Stimulated activated CD4-positive, alpha-beta T cell treated with anti-CD3 and anti-CD28 coated beads, Interleukin-15, amount 100 ng/mL, for 24 hours (primary cell): ENCODE results near the gene TUBA8.
"Not testable (repeated sequence)": the region's sequence is repeated elsewhere in the genome, so short reads cannot be mapped to it uniquely, and the experiment has no call there.

ENCODE experiments used
- DNase-seq: peaks from one replicate; pipeline ENCODE4 v3.0.0-alpha.2; 2020

TUBA8 gene

DNA sequence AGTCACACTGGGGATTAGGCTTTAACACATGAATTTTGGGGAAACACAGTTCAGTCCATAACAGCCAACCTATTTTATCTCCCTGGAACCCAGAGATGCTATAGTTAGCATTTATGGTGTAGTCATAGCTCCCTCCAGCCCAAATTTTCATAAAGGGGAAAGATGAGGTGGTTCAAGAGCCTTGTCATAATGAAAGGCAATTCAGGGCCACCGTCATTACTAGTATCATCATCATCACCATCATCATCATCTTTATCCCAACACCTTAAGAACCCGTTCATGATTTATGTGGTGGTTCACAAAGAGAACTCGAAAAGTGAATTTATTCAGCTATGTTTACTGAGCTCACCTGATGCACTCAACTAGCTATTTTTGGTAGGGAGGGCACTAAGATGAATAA, 2.4 kb upstream of the TUBA8 start:
- DNase-seq: no peak

DNA sequence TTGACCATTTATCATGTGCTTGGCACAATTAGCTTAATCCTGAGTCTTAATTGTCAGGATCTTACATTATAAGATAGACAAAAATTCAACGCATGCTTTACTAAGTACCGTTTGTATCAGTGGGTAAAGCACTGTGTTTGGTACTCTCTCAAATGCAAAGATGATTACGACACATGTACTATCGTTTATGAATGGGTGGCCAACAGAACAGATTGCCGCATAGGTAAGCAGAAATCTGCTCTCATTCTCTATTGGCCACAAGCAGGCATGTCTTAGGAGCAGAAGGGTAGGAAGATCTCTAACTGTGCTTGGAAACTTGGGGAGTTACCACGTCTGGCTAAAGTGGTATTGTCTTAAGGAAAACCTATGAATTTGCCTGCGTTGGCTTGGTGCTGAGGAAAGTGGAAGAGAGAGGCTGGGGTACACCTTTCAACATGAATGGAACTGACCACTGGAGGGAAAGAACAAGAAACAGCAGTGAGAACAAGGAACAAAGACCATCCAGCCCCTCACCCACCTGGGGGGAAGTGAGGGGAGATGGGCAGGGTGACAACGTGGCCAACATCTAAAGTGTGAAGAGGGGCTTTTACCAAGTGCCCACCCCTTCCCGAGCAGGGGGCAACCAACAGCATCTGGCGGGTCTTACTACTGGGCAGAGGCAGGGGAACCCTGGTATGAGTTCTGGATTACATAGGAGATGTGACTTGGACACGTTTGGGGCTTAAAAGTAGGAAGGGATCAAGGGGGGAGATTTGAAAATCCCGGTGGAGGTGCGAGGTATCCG, 1.0 kb upstream of the TUBA8 start:
- no peak for DNase-seq

DNA sequence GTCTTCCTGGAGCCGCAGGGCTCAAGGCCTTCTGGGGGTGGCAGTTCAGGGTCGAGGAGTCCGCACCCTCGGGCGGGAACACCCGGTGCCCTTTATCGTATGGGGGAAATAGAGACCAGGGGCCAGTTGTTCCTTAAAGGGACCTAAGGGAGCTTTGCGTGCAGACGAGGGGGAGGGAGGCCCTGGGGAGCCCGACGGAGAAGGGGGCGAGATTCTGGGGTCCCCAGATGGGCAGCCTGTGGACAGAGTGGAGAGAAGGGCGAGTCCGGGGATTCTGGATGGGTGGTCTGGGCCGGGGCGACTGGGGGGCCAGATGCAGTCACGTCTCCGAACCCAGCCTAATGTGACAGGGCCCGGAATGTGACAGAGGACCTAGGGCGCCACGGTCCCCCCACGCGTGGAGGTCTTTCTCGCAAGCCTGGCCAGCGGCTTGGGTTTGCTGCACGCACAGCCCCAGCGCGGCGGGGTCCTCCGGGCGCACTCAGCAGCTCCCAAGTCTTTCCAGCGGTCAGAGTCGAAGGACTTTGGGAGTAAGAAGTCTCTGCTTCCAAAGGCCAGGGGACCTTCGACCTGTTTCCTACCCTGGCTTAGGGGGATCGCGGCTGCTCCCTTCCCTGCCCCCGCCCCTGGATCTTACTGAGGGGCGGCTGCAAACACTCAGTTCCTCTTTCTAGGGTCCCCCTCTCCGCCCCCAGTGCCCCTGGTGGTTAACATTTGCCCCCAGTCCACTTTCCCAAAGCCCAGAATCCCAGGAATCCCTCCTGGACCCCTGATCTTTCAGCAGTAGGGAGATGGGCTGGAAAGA, 547 bp downstream of the TUBA8 start:
- DNase-seq: no peak

DNA sequence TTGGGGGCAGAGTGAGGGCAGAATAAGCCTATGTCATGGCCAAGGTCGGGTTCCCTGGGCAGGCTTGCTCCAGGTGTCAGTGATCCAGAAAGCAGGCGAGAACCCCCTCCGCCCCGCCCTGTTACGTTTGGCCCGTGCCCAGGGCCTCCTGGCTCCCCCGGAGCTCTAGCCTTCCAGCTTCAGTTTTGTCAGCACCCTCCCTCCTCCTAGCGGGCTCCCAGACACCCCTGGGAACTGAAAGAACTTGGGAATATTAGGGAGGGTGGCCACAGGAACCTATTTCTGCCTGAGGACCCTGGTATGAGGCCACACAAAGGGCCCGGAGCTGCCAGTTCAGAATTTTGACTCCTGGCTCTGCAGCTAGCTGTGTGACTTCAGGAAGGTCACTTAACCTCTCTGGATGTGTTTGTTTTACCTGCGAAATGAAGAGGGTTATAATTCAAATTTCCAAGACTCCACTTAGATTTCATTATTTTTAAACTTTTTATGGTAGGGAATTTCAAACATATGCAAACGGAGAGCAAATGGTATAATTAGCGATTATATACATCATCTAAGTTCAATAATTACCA, 1.2 kb downstream of the TUBA8 start:
- no peak for DNase-seq

DNA sequence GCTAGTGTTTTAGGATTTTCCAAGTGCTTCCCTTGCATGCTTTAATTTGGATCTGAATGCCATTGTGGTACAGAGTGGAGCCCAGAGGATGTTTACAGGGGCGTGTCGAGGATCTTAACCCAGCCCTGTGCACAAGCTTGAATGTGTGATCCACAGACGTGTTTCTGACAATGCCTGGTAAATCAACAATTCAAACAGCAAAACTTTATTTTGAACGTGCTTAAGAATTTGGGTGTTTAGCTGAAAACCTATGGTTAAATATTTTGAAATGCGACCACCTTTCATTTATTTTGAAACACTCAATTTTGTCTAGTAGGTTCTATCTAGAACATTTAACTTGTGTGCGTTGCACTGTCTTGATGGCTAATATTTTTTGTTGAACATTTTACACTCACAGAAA, 1.8 kb downstream of the TUBA8 start:
- no peak for DNase-seq

DNA sequence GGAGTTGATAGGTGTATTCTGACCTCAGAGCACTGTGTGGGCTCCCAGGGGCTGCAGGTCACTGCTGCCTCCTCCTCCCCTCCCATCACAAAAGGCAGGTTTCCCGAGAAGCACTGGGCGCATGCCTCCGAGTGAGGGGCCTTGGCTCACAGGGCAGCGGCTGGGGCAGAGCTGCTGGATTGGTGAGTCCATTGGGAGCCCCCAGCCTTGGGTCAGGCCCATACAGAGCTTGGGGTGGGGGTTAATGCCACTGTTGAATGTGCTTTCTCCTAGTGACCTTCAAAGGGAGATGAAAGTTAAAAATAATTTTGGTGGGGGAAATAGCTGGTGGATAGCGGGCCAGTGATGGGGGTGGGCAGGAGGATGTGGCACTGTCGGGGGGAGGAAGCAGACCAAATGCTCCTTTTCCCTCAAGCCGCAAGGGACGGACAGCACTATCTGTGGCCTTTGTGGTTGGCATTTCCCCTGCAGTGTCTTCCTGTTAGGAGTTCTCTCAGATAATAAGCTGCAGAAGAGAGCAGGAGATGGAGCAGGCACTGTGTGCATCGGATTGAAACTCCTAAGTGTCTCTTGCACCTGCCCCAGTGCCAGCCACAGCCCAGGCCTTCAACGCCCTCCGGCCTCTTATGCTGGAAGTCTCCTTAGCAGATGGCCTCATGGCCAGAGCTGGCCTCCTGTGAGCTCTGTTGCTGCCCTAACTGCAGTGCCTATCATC, 3.2 kb downstream of the TUBA8 start:
- no peak for DNase-seq

DNA sequence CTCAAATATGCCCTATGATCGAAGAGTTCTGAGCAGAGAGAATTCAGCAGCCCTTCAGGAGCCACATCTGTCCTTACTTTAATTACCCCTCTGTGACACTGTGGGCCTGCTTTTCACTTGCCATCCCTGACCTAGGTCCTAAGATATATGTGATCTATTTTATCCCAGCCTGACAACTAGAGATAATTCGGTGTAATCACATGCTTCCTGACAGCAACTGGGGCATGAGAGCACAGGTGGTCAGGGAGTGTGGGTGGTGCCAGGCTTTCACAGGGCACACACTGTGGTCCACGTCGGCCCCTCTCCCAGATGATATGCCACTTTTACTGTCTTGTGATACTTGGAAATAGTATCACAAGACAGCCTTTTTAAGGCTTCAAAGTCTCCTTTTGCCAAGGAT, 3.9 kb downstream of the TUBA8 start:
- no peak for DNase-seq

DNA sequence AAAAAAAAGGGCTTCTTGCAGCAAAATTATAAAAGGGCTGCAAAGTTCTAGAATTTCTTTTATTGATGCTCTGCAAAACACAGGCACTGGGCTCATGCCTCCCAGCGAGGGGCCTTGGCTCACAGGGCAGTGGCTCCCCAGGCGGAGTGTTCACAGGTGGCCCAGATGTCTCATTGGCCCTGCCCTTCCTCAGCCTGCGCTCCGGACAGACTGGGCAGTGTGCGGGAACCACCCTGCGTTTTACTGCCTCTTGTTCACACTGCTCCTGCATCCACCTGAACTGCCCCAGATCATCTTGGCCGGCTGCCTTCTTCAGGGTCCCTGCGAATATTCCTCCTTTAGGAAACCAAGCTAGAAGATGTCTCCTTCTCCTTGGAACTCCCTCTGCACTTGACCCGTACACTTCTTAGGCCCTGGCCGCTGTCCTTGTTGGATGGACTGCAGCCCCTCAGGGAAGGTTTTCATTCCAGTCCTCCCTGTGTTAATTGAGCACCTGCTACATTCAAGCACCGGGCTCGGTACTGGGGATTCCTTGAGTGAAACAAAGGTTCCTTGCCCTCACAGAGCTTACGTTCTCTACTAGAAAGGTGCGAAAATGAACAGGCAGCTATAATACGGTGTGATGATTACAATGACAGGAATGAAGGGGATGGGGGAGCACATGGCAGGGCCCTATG, 4.5 kb downstream of the TUBA8 start:
- DNase-seq: no peak

DNA sequence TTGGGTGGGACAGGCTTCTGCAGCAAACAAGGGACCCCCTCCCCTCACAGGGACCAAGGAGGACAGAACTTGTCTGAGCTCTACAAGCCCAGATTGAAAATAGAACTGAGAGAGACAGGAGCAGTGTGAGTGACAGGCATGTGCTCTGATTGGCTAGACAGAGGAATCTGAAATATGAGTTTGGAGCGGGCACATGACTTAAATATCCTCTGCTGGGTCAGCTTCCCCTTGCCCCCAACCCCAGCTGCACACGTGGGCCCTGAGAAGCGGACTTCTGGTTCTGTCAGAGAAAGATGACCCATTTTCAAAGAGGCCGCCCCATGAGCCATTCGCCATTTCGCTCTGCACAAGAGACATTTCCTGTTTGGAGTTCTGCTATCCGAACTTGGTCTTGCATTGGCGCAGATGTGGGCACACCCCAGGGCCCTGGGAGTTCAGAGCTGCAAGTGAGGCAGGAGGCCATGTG, 5.3 kb downstream of the TUBA8 start:
- DNase-seq: no peak

DNA sequence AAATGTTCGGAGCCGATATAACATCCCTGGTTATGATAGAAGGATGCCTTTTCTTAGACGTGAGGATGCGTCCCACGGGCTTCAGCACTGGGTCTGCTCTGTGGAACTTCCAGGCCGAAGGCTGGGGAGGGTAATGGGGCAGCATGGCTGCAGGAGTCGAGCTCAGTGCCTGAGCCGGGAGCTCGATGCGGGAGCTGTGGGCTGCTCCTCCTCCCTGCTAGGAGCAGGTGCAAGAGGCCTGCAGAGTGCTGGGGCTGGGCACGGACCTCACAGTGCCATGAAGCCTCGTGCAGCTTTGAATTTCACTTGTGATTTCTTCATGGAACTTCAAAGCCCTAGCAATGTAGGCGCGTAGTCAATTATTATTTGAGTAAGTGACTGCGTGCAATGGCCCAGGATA, 6.0 kb downstream of the TUBA8 start:
- DNase-seq: no peak

DNA sequence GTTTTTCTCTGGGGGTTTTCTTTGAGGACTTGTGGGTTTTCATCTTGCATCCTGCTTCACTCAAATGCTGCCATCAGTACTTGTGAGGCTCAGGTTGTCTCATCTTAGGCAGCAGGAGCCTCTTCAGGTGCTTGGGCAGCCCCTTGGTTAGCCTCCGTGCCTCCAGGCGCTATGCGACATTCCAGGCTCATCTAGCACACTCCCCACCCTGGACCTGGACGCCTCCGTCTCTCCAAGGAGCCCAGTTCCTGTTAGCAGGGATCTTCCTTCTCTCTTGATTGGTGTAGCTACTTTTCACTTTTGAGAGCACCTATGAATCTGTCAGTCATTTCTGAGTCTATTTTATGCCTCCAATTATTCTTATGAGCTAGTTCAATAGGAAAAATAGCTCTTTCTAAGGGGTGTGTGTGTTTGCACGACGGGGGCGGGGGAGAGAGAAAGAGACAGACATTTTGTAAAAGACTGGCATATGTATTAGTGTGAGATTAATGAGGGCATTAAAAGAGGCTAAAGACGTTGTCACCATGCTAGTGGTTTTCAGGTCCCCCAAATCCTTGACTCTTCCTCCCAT, 7.8 kb downstream of the TUBA8 start:
- DNase-seq: no peak

DNA sequence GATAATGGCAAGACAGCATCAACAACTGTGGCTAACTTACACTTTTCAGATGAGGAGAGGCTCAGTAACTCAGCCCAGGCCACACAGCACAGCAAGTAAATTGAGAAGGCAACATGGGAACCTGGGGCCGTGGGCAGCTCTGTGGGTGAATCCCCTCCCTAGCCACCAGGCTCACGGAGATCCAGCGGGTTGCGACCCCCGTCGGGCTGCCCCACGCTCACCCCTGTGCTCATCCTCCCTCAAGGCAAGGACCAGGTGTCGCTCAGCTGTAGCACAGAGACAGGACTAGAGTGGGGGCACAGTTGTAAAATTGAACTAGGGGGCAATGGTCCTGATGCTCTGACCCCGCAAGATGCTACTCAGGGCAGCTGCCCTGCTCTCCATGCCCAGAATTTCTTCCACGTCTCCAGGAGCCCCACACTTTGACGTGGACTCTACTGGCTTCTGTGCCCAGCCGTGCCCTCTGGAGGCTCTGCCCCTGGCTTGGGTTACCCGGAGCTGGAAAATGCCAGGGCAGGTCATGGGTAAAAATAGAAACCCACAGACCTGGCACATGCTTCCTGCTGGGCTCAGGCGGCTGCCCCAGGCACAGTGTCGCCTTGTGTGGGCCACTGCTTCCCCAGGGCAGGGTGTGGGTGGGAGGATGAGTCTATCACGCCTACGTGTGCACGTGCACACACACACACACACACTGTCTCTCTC, 9.0 kb downstream of the TUBA8 start:
- DNase-seq: no peak

DNA sequence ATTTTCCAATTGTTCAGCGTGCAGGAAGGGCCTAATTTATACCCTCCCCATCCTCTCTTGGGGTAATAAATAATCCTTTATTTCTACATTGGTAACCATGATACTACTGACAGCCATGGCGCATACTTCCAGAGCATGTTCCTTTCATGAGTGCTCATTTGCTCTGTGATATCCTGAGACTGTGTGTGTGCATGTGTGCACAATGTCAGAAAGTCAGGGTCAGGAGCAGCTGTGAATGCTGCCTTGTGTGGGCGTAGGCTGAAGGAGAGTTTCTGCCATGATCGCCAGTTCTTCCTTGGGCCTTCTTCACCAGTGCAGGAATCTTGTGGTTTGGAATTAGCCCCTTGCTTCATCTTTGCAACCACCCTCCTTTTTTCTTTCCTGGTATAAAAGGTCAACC, 10.2 kb downstream of the TUBA8 start:
- no peak for DNase-seq

DNA sequence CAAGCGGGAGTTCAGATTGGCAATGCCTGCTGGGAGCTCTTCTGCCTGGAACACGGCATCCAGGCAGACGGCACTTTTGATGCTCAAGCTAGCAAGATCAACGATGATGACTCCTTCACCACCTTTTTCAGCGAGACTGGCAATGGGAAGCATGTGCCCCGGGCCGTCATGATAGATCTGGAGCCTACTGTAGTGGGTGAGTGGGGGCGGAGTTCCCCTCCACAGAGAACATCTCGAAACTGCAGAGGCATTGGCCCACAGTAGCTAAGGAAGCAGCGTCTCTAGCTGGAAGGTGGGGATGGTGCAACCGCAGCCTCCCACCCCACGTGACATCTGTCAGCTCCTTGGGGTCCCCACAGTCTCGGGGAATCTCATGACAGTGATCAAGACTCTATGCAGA, 10.9 kb downstream of the TUBA8 start:
- no peak for DNase-seq

DNA sequence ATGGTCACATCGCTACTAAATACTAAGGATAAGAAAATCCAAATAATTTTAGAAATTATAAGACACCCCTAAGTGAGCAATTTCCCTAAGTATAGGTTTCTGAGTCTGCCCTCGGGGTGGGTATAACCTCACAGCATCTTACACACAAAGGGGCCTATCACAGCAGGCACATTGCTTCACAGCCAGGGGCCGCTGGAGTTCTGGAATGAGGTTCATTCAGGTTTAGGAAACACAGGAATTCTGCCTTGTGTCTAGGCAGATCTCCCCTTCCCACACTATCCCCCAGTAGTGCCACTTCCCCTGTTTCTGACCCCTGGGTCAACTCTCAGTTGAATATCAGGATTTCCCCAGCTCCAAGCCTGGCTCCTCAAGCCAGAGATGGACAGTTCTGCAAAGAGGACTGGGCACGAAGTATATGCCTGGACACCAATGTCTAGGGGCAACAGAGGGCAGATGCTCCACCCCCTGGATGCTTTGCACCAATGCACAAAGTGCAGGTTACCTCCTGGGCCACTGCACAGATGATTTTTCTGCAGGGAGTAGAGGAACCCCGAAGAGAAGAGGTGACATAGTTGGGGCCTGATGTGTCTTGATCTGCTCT, 11.4 kb downstream of the TUBA8 start:
- no peak for DNase-seq

DNA sequence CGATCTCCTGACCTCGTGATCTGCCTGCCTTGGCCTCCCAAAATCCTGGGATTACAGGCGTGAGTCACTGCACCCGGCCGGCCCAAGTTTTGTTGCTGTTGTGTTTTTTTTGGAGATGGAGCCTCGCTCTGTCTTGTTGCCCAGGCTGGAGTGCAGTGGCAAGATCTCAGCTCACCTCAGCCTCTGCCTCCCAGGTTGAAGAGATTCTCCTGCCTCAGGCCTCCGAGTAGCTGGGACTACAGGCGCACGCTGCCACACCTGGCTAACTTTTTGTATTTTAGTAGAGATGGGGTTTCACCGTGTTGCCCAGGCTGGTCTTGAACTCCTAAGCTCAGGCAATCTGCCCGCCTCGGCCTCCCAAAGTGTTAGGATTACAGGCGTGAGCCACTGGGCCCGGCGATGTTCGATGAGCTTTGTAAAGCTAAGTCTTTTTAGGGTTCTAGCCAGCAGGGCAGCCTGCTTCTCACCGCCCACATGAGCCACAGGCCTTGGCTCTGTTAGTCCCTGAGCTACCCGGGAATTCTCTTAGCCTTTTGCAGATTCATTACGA, 12.9 kb downstream of the TUBA8 start:
- DNase-seq: not testable (repeated sequence)

DNA sequence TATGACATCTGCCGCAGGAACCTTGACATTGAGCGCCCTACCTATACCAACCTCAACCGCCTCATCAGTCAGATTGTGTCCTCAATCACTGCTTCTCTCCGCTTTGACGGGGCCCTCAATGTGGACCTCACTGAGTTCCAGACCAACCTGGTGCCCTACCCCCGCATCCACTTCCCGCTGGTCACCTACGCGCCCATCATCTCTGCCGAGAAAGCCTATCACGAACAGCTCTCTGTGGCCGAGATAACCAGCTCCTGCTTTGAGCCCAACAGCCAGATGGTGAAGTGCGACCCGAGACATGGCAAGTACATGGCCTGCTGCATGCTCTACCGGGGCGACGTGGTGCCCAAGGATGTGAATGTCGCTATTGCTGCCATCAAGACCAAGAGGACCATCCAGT, 16.0 kb downstream of the TUBA8 start:
- no peak for DNase-seq

DNA sequence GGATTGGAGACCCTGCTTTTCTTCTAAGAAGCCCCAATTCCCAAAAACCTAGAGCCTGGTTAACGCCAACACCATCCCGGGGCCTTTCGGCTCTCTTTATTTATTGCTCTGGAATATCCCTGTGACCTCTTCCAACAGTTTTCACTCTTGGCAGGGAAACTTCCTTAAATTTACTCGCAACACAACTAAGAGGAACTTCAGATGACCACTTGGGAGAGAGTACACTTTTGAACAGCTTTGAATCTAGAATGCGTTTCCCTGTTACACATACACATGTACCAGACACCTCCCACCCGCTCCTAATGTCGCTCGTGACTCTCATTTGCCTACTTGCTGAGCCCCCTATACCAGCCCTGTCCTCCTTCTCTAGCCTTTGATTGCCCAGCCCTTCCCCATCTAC, 19.4 kb downstream of the TUBA8 start:
- no peak for DNase-seq

DNA sequence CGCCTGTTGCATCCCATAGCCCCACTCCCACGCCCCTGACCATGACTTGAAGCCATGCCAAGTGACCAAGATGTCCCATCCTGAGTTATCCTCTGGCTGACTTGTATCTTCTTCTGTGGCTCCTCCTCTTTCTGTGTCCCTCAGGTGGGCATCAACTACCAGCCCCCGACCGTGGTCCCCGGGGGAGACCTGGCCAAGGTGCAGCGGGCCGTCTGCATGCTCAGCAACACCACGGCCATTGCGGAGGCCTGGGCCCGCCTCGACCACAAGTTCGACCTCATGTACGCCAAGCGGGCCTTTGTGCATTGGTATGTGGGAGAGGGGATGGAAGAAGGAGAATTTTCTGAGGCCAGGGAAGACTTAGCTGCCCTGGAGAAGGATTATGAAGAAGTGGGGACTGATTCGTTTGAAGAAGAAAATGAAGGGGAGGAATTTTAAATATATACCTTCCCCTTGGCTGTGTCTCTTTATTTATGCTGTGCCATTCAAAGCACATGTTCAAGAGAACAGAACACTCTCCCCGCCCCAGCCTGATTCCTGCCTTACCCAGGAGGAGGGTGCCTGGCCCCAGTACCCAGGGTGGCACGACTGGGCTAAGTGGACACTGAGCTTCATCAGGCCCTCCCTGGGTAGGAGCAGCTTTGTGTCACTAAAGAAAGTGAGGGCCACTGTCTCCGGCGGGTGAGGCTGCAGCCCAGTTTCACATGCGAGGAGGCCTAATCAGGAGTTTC, 20.3 kb downstream of the TUBA8 start:
- DNase-seq: no peak

DNA sequence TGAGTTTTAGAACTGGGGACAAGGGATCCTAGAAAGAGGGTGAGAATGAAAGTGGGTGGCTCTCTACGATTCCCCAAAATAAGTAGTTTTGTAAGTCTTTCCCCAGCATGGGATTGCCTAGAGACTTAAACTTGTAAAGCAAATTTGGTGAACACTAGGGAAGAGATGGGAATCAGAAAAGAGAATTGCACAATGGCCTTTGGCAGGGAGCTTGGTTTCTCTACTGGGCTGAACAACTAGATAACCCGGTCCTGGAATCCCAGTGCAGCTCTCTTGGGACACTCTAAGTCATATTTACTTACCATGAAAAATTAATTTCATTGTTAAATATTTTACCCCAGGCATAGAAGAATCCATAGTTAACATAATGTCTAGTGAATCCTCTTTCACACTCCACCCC, 22.8 kb downstream of the TUBA8 start:
- no peak for DNase-seq
